Mucosa of rectum (tissue), 2 donors: Measurements from ENCODE around the gene MGAT5B.

Experiments used
- H3K27ac ChIP-seq, 2 donors: one replicate each; pipeline ENCODE4 v1.7.0; 2013; ENCODE audit warnings: inconsistent platforms in 2 of 2, low read depth in 2 of 2, low read length in 2 of 2
- H3K27me3 ChIP-seq, 2 donors: one replicate each; pipeline ENCODE4 v1.7.0; 2013; ENCODE audit warnings: low read length in 2 of 2; ENCODE audit not compliant: control insufficient read depth in 2 of 2, insufficient read depth in 2 of 2
- H3K36me3 ChIP-seq, 2 donors: one replicate each; pipeline ENCODE4 v1.7.0; 2013; ENCODE audit warnings: low read length in 2 of 2; ENCODE audit not compliant: control insufficient read depth in 2 of 2, insufficient read depth in 2 of 2
- H3K4me1 ChIP-seq, 2 donors: one replicate each; pipeline ENCODE4 v1.7.0; 2013; ENCODE audit warnings: low read length in 2 of 2, mild to moderate bottlenecking in 1 of 2; ENCODE audit not compliant: control insufficient read depth in 2 of 2, insufficient read depth in 2 of 2
- H3K4me3 ChIP-seq, 2 donors: one replicate each; pipeline ENCODE4 v1.7.0; 2013; ENCODE audit warnings: low read length in 2 of 2
- H3K9ac ChIP-seq, 2 donors: one replicate each; pipeline ENCODE4 v1.7.0; 2013; ENCODE audit warnings: low read length in 2 of 2, low read depth in 1 of 2, mild to moderate bottlenecking in 1 of 2
- H3K9me3 ChIP-seq, 2 donors: one replicate each; pipeline ENCODE4 v1.7.0; 2013; ENCODE audit warnings: low read length in 2 of 2; ENCODE audit not compliant: control insufficient read depth in 2 of 2
- donor health status: healthy.
- donor health status: Normal muscosa, but diverticular disease.

MGAT5B gene

GRCh38 chr17:76983075-76983775, 115.0 kb downstream of the MGAT5B start:
- peaks cover 0 to 5% of the 10 kb centered on the region in 2 donors for H3K27me3 ChIP-seq
- no peaks in the 10 kb centered on the region for H3K36me3 ChIP-seq
- no peaks in the 10 kb centered on the region for H3K4me1 ChIP-seq
- H3K4me3 ChIP-seq = no peak overlapping the region
- H3K27ac ChIP-seq = no peak overlapping the region
- H3K9me3 ChIP-seq = no peaks in the 10 kb centered on the region
- H3K9ac ChIP-seq = no peak overlapping the region

GRCh38 chr17:76986365-76986764, 118.2 kb downstream of the MGAT5B start:
- H3K36me3 ChIP-seq = no peaks in the 10 kb centered on the region
- no peaks in the 10 kb centered on the region for H3K9me3 ChIP-seq
- H3K27me3 ChIP-seq = peaks cover 0 to 5% of the 10 kb centered on the region in 2 donors
- no peak overlapping the region for H3K9ac ChIP-seq
- no peak overlapping the region for H3K4me3 ChIP-seq
- H3K27ac ChIP-seq = no peak overlapping the region
- H3K4me1 ChIP-seq = no peaks in the 10 kb centered on the region

- no peaks in the 10 kb centered on the region for H3K9me3 ChIP-seq
- H3K4me1 ChIP-seq = no peaks in the 10 kb centered on the region
- H3K27ac ChIP-seq = no peak overlapping the region
- peaks cover 0 to 5% of the 10 kb centered on the region in 2 donors for H3K27me3 ChIP-seq
- H3K36me3 ChIP-seq = no peaks in the 10 kb centered on the region
- H3K9ac ChIP-seq = no peak overlapping the region
- H3K4me3 ChIP-seq = no peak overlapping the region
Measured at GRCh38 chr17:76987486-76988093, 119.4 kb downstream of the MGAT5B start.

GRCh38 chr17:76988796-76989195, 120.6 kb downstream of the MGAT5B start:
- no peak overlapping the region for H3K9ac ChIP-seq
- H3K4me3 ChIP-seq = no peak overlapping the region
- H3K4me1 ChIP-seq = no peaks in the 10 kb centered on the region
- H3K9me3 ChIP-seq = no peaks in the 10 kb centered on the region
- H3K36me3 ChIP-seq = no peaks in the 10 kb centered on the region
- H3K27me3 ChIP-seq = peaks cover 0 to 3% of the 10 kb centered on the region in 2 donors
- no peak overlapping the region for H3K27ac ChIP-seq

GRCh38 chr17:76989519-76989918, 121.3 kb downstream of the MGAT5B start:
- Histone ChIP-seq H3K27ac (no peak overlapping the region), H3K4me1 (no peaks in the 10 kb centered on the region), H3K9ac (no peak overlapping the region), H3K9me3 (no peaks in the 10 kb centered on the region), H3K4me3 (no peak overlapping the region), H3K36me3 (no peaks in the 10 kb centered on the region), H3K27me3 (peaks cover 0 to 3% of the 10 kb centered on the region in 2 donors)

- Histone ChIP-seq H3K9ac (no peak overlapping the region), H3K4me3 (no peak overlapping the region), H3K27ac (no peak overlapping the region), H3K27me3 (peaks cover 0 to 3% of the 10 kb centered on the region in 2 donors), H3K4me1 (no peaks in the 10 kb centered on the region), H3K36me3 (no peaks in the 10 kb centered on the region), H3K9me3 (no peaks in the 10 kb centered on the region)
Measured at GRCh38 chr17:76992891-76993290, 124.7 kb downstream of the MGAT5B start.

GRCh38 chr17:76993651-76994050, 125.4 kb downstream of the MGAT5B start:
- Histone ChIP-seq H3K36me3 (no peaks in the 10 kb centered on the region), H3K4me1 (no peaks in the 10 kb centered on the region), H3K27me3 (peaks cover 0 to 5% of the 10 kb centered on the region in 2 donors), H3K27ac (no peak overlapping the region), H3K9me3 (no peaks in the 10 kb centered on the region), H3K9ac (no peak overlapping the region), H3K4me3 (no peak overlapping the region)

- Histone ChIP-seq H3K9ac (no peak overlapping the region), H3K36me3 (no peaks in the 10 kb centered on the region), H3K4me1 (no peaks in the 10 kb centered on the region), H3K27ac (no peak overlapping the region), H3K27me3 (peaks cover 0 to 5% of the 10 kb centered on the region in 2 donors), H3K9me3 (no peaks in the 10 kb centered on the region), H3K4me3 (no peak overlapping the region)
Measured at GRCh38 chr17:76994237-76994637, 126.0 kb downstream of the MGAT5B start.

- H3K4me1 ChIP-seq = no peaks in the 10 kb centered on the region
- H3K9me3 ChIP-seq = no peaks in the 10 kb centered on the region
- H3K4me3 ChIP-seq = no peak overlapping the region
- no peaks in the 10 kb centered on the region for H3K36me3 ChIP-seq
- H3K27me3 ChIP-seq = peaks cover 0 to 5% of the 10 kb centered on the region in 2 donors
- H3K9ac ChIP-seq = no peak overlapping the region
- no peak overlapping the region for H3K27ac ChIP-seq
Measured at GRCh38 chr17:76995387-76996105, 127.3 kb downstream of the MGAT5B start.
